Astrocyte (in vitro differentiated cells and primary cell): ENCODE results near the gene TPRG1. TPM values are rescaled to one million over a fixed set of nuclear protein-coding genes. Genes with fewer than 3 reads are reported as not detected.

Experiments
- DNase-seq: peaks from one replicate; pipeline ENCODE4 v3.0.0-alpha.2; 2010; ENCODE audit warnings: low read depth
- FAIRE-seq: peaks from 2 replicates; lab custom pipeline; 2011; peaks lifted over from hg19 to GRCh38; lab: Jason Lieb, UNC
- H2AFZ ChIP-seq: 2 replicates; pipeline ENCODE4 v1.6.0; 2012; ENCODE audit warnings: low read depth, low read length, inconsistent platforms
- H3K27ac ChIP-seq: 2 replicates; pipeline ENCODE4 v1.5.1; 2011; ENCODE audit warnings: low read depth, low read length, inconsistent platforms
- H3K27me3 ChIP-seq: 2 replicates; pipeline ENCODE4 v1.6.0; 2011; ENCODE audit warnings: low read length, inconsistent platforms; ENCODE audit not compliant: insufficient read depth
- H3K36me3 ChIP-seq: 2 replicates; pipeline ENCODE4 v1.5.1; 2011; ENCODE audit warnings: low read length, inconsistent platforms; ENCODE audit not compliant: insufficient read depth
- H3K4me1 ChIP-seq: 2 replicates; pipeline ENCODE4 v1.5.1; 2011; ENCODE audit warnings: low read length, inconsistent platforms; ENCODE audit not compliant: insufficient read depth
- H3K4me2 ChIP-seq: 2 replicates; pipeline ENCODE4 v1.6.0; 2012; ENCODE audit warnings: low read length, inconsistent platforms
- H3K4me3 ChIP-seq: 2 replicates; pipeline ENCODE4 v1.5.1; 2011; ENCODE audit warnings: low read depth, mild to moderate bottlenecking, low read length, inconsistent platforms; ENCODE audit not compliant: insufficient read depth
- H3K79me2 ChIP-seq: 2 replicates; pipeline ENCODE4 v1.6.0; 2012; ENCODE audit warnings: mild to moderate bottlenecking, low read length, inconsistent platforms; ENCODE audit not compliant: insufficient read depth
- H3K9ac ChIP-seq: 2 replicates; pipeline ENCODE4 v1.6.0; 2012; ENCODE audit warnings: mild to moderate bottlenecking, low read length, inconsistent platforms
- H3K9me3 ChIP-seq: 2 replicates; pipeline ENCODE4 v1.5.1; 2012; ENCODE audit warnings: low read depth, mild to moderate bottlenecking, low read length, inconsistent platforms; ENCODE audit not compliant: insufficient read depth
- H4K20me1 ChIP-seq: 2 replicates; pipeline ENCODE4 v1.6.0; 2012; ENCODE audit warnings: low read length, inconsistent platforms; ENCODE audit not compliant: insufficient read depth
- H3K27ac Mint-ChIP-seq: one replicate; pipeline ENCODE4 v1.8.0; 2021; ENCODE audit warnings: mild to moderate bottlenecking, mixed read lengths; ENCODE audit not compliant: unreplicated experiment
- H3K27me3 Mint-ChIP-seq: one replicate; pipeline ENCODE4 v1.8.0; 2021; ENCODE audit warnings: low read depth, mixed read lengths; ENCODE audit not compliant: unreplicated experiment
- H3K36me3 Mint-ChIP-seq: one replicate; pipeline ENCODE4 v1.8.0; 2021; ENCODE audit warnings: low read depth, mixed read lengths; ENCODE audit not compliant: unreplicated experiment
- H3K4me1 Mint-ChIP-seq: one replicate; pipeline ENCODE4 v1.8.0; 2021; ENCODE audit warnings: low read depth, mixed read lengths; ENCODE audit not compliant: unreplicated experiment
- H3K4me3 Mint-ChIP-seq: one replicate; pipeline ENCODE4 v1.8.0; 2021; ENCODE audit warnings: mild to moderate bottlenecking, moderate library complexity, mixed read lengths; ENCODE audit not compliant: unreplicated experiment
- H3K9me3 Mint-ChIP-seq: one replicate; pipeline ENCODE4 v1.8.0; 2021; ENCODE audit warnings: mild to moderate bottlenecking, mixed read lengths; ENCODE audit not compliant: unreplicated experiment
- EZH2 ChIP-seq: IDR thresholded peaks from 2 replicates; pipeline ENCODE4 v1.6.1; 2012; ENCODE audit warnings: mild to moderate bottlenecking, low read length, inconsistent platforms; ENCODE audit not compliant: insufficient read depth
- total RNA-seq: library from RNA; stranded (reverse); gene quantifications from 2 replicates; pipeline ENCODE4 v1.2.1, GENCODE V29; 2021
- TF ChIP-seq, protein P1 (sequence below): IDR thresholded peaks from 2 replicates; pipeline ENCODE4 v1.5.1; 2011; ENCODE audit warnings: low read depth, mild to moderate bottlenecking, inconsistent platforms, low read length, moderate library complexity; ENCODE audit not compliant: insufficient read depth

Gene TPRG1
- total RNA-seq, 1 donor from 2014 or later = 1.1 TPM

DNA sequence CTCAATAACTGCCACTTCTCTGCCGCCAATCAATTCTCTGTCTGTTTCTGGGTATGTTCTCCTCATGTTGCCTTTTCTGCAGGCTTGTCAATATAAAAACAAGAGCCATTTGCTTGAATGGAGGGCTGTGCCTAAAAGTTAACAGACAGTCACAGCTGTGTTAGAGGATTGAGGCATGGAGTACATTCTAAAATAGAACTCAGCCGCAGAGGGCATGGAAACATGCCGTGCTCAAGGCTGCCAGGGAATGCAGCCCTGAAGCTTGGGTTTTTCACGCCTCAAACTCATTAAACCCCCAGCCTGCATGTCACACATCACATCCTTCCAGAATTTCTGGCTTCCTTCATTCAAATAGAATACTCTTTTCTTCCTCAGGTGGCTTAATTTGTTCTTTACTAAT lies 166.6 kb downstream of the TPRG1 start:
- Histone ChIP-seq H4K20me1 (no peaks in the 10 kb centered on the region), H3K79me2 (no peaks in the 10 kb centered on the region), H3K4me3 (no peak overlapping the region), H3K9me3 (no peaks in the 10 kb centered on the region), H3K4me1 (no peaks in the 10 kb centered on the region), H3K4me2 (no peak overlapping the region), H3K9ac (no peak overlapping the region), H2AFZ (no peak overlapping the region), H3K27ac (no peak overlapping the region), H3K27me3 (peaks cover 11% of the 10 kb centered on the region), H3K36me3 (no peaks in the 10 kb centered on the region)
- Mint-ChIP-seq H3K27me3 (no peaks in the 10 kb centered on the region), H3K9me3 (no peaks in the 10 kb centered on the region), H3K27ac (no peak overlapping the region), H3K36me3 (no peaks in the 10 kb centered on the region), H3K4me1 (peaks cover 13% of the 10 kb centered on the region), H3K4me3 (no peak overlapping the region)
- no peak for FAIRE-seq
- TF ChIP-seq, protein P1, sequence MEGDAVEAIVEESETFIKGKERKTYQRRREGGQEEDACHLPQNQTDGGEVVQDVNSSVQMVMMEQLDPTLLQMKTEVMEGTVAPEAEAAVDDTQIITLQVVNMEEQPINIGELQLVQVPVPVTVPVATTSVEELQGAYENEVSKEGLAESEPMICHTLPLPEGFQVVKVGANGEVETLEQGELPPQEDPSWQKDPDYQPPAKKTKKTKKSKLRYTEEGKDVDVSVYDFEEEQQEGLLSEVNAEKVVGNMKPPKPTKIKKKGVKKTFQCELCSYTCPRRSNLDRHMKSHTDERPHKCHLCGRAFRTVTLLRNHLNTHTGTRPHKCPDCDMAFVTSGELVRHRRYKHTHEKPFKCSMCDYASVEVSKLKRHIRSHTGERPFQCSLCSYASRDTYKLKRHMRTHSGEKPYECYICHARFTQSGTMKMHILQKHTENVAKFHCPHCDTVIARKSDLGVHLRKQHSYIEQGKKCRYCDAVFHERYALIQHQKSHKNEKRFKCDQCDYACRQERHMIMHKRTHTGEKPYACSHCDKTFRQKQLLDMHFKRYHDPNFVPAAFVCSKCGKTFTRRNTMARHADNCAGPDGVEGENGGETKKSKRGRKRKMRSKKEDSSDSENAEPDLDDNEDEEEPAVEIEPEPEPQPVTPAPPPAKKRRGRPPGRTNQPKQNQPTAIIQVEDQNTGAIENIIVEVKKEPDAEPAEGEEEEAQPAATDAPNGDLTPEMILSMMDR = no peak
- TF ChIP-seq EZH2 = no peak
- DNase-seq = no peak

DNA sequence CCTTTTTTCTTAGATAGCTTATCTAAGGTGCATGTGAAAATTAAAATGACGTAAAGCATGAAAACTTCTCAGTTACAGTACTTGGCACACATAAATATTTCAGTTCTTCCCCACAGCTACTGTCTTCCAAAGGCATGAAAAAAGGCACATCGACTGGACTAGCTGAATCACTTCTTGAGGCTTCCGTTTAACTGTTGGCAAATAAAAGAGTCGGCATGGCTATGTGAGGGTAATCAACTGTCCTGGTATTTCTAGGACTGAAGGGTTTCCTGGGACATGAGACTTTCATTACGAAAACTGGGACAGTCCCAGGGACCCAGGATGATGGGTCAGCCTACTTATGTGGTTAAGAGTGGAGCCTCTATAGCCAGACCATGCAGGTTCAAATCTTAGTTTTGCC lies 168.2 kb downstream of the TPRG1 start:
- DNase-seq (no peak), FAIRE-seq (no peak)
- H3K79me2 ChIP-seq = no peaks in the 10 kb centered on the region
- H3K9me3 ChIP-seq = no peaks in the 10 kb centered on the region
- peaks cover 11% of the 10 kb centered on the region for H3K27me3 ChIP-seq
- no peak overlapping the region for H2AFZ ChIP-seq
- no peaks in the 10 kb centered on the region for H3K36me3 ChIP-seq
- no peak overlapping the region for H3K4me2 ChIP-seq
- Mint-ChIP-seq H3K4me1 (peaks cover 9% of the 10 kb centered on the region), H3K27me3 (no peaks in the 10 kb centered on the region), H3K9me3 (no peaks in the 10 kb centered on the region), H3K36me3 (no peaks in the 10 kb centered on the region), H3K4me3 (no peak overlapping the region), H3K27ac (no peak overlapping the region)
- H4K20me1 ChIP-seq = no peaks in the 10 kb centered on the region
- no peaks in the 10 kb centered on the region for H3K4me1 ChIP-seq
- TF ChIP-seq, protein P1 = no peak
- no peak for TF ChIP-seq EZH2
- H3K9ac ChIP-seq = no peak overlapping the region
- H3K4me3 ChIP-seq = no peak overlapping the region
- no peak overlapping the region for H3K27ac ChIP-seq

DNA sequence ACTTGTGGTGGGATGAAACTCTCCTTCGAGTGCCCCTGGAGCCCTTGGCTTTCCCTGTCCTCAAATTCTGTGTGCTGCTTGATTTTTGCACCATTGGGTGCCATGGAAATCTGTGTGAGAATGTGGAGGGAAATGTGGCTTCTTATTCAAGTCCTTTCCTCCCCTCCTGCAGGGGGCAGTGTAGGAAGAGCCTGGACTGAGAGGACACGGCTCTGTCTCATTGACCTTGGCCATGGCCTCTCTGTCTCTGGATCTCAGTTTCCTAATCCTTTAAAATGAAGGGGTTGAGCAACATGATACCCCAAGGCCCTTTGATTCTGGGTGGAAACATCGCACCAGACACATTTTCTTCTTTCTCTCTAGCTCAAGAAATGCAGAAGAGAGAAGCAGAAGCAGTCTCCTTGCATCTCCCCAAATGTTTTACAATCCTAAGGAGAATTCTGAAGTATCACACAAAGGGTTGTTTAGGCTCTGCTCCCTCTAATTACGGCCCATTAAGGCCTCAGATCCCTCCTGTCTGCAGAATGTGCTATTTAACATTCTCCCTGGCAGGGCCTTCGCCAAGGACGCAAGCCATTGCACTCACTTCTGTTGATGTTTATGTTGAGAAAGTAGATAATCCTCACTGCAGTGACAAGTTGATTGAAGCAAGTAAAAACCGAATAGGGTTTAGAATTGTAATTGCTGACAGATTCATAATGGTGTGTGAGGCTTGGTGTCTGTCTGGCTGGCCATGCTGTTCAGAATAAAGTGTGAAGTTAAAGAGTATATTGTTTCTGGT lies 169.1 kb downstream of the TPRG1 start:
- Histone ChIP-seq H3K4me1 (no peaks in the 10 kb centered on the region), H3K36me3 (no peaks in the 10 kb centered on the region), H3K9me3 (no peaks in the 10 kb centered on the region), H3K4me3 (no peak overlapping the region), H2AFZ (no peak overlapping the region), H3K27ac (no peak overlapping the region), H3K27me3 (peaks cover 9% of the 10 kb centered on the region), H3K4me2 (no peak overlapping the region), H3K9ac (no peak overlapping the region), H3K79me2 (no peaks in the 10 kb centered on the region), H4K20me1 (no peaks in the 10 kb centered on the region)
- peaks cover 9% of the 10 kb centered on the region for H3K4me1 Mint-ChIP-seq
- no peak for FAIRE-seq
- H3K4me3 Mint-ChIP-seq = no peak overlapping the region
- TF ChIP-seq EZH2 = no peak
- TF ChIP-seq, protein P1 = peak; percentile 7
- H3K27ac Mint-ChIP-seq = no peak overlapping the region
- no peaks in the 10 kb centered on the region for H3K9me3 Mint-ChIP-seq
- no peaks in the 10 kb centered on the region for H3K27me3 Mint-ChIP-seq
- no peak for DNase-seq
- no peaks in the 10 kb centered on the region for H3K36me3 Mint-ChIP-seq
